SK-N-SH (cell line): ENCODE data around the gene FHDC1.

Experiments
- EP300 ChIP-seq, 2 experiments: IDR thresholded peaks; 2 replicates each; pipeline versions ENCODE4 v1.4.0 to v1.6.1; 2012; ENCODE audit warnings: borderline replicate concordance in 1 of 2, low read depth in 1 of 2, low read length in 1 of 2
- FOXM1 ChIP-seq: IDR thresholded peaks from 2 replicates; pipeline ENCODE4 v1.4.0; 2012; ENCODE audit warnings: low read depth, mild to moderate bottlenecking
- GATA2 ChIP-seq: sonication (generic); formaldehyde crosslinking; IDR thresholded peaks from 2 replicates; pipeline ENCODE4 v1.5.0; 2020; ENCODE audit warnings: mild to moderate bottlenecking, missing genetic modification reagents
- MXI1 ChIP-seq: IDR thresholded peaks from 2 replicates; pipeline ENCODE4 v1.6.1; 2012; ENCODE audit warnings: mild to moderate bottlenecking, low read depth, low read length, improper control_type of control experiment
- POLR2AphosphoS5 ChIP-seq: IDR thresholded peaks from 2 replicates; pipeline ENCODE4 v1.6.1; 2012; ENCODE audit warnings: low read depth, low read length
- RAD21 ChIP-seq: IDR thresholded peaks from 2 replicates; pipeline ENCODE4 v1.6.1; 2012; ENCODE audit warnings: mild to moderate bottlenecking, low read length
- RCOR1 ChIP-seq: fragments of 150-350 bp; IDR thresholded peaks from 2 replicates; pipeline ENCODE4 v1.6.1; 2017; ENCODE audit warnings: antibody characterized with exemption, low read length
- SMC3 ChIP-seq: IDR thresholded peaks from 2 replicates; pipeline ENCODE4 v1.6.1; 2012; ENCODE audit warnings: low read depth, low read length, improper control_type of control experiment
- TF ChIP-seq, protein P1 (sequence below): fragments of 200-600 bp; sonication (generic); IDR thresholded peaks from 2 replicates; pipeline ENCODE4 v1.6.1; 2017; ENCODE audit warnings: antibody characterized with exemption, mild to moderate bottlenecking, moderate library complexity
- TF ChIP-seq, protein P2 (sequence below): IDR thresholded peaks from 2 replicates; pipeline ENCODE4 v1.4.0; 2012; ENCODE audit warnings: low read depth
- TF ChIP-seq, protein P3 (sequence below): IDR thresholded peaks from 2 replicates; pipeline ENCODE4 v1.6.1; 2012; ENCODE audit warnings: mild to moderate bottlenecking, low read depth, low read length, moderate library complexity
- TF ChIP-seq, protein P4 (sequence below): fragments of 150-350 bp; IDR thresholded peaks from 2 replicates; pipeline ENCODE4 v1.6.1; 2017; ENCODE audit warnings: antibody characterized with exemption, low read length, low read depth, borderline replicate concordance

- TF ChIP-seq, protein P1, sequence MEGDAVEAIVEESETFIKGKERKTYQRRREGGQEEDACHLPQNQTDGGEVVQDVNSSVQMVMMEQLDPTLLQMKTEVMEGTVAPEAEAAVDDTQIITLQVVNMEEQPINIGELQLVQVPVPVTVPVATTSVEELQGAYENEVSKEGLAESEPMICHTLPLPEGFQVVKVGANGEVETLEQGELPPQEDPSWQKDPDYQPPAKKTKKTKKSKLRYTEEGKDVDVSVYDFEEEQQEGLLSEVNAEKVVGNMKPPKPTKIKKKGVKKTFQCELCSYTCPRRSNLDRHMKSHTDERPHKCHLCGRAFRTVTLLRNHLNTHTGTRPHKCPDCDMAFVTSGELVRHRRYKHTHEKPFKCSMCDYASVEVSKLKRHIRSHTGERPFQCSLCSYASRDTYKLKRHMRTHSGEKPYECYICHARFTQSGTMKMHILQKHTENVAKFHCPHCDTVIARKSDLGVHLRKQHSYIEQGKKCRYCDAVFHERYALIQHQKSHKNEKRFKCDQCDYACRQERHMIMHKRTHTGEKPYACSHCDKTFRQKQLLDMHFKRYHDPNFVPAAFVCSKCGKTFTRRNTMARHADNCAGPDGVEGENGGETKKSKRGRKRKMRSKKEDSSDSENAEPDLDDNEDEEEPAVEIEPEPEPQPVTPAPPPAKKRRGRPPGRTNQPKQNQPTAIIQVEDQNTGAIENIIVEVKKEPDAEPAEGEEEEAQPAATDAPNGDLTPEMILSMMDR = no peak
- no peak for TF ChIP-seq EP300 (IDR thresholded peaks at IDR 0.05; ENCODE audit: borderline replicate concordance in 1 of 2, low read depth in 1 of 2, low read length in 1 of 2)
- TF ChIP-seq, protein P2, sequence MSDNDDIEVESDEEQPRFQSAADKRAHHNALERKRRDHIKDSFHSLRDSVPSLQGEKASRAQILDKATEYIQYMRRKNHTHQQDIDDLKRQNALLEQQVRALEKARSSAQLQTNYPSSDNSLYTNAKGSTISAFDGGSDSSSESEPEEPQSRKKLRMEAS = no peak
- TF ChIP-seq, protein P3, sequence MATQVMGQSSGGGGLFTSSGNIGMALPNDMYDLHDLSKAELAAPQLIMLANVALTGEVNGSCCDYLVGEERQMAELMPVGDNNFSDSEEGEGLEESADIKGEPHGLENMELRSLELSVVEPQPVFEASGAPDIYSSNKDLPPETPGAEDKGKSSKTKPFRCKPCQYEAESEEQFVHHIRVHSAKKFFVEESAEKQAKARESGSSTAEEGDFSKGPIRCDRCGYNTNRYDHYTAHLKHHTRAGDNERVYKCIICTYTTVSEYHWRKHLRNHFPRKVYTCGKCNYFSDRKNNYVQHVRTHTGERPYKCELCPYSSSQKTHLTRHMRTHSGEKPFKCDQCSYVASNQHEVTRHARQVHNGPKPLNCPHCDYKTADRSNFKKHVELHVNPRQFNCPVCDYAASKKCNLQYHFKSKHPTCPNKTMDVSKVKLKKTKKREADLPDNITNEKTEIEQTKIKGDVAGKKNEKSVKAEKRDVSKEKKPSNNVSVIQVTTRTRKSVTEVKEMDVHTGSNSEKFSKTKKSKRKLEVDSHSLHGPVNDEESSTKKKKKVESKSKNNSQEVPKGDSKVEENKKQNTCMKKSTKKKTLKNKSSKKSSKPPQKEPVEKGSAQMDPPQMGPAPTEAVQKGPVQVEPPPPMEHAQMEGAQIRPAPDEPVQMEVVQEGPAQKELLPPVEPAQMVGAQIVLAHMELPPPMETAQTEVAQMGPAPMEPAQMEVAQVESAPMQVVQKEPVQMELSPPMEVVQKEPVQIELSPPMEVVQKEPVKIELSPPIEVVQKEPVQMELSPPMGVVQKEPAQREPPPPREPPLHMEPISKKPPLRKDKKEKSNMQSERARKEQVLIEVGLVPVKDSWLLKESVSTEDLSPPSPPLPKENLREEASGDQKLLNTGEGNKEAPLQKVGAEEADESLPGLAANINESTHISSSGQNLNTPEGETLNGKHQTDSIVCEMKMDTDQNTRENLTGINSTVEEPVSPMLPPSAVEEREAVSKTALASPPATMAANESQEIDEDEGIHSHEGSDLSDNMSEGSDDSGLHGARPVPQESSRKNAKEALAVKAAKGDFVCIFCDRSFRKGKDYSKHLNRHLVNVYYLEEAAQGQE = no peak
- no peak for TF ChIP-seq POLR2AphosphoS5
- TF ChIP-seq GATA2 = no peak
- no peak for TF ChIP-seq RCOR1
- TF ChIP-seq SMC3 = no peak
- no peak for TF ChIP-seq RAD21
- no peak for TF ChIP-seq FOXM1
- TF ChIP-seq, protein P4, sequence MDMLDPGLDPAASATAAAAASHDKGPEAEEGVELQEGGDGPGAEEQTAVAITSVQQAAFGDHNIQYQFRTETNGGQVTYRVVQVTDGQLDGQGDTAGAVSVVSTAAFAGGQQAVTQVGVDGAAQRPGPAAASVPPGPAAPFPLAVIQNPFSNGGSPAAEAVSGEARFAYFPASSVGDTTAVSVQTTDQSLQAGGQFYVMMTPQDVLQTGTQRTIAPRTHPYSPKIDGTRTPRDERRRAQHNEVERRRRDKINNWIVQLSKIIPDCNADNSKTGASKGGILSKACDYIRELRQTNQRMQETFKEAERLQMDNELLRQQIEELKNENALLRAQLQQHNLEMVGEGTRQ = no peak
- TF ChIP-seq MXI1 = no peak
Measured at GRCh38 chr4:152988721-152989553, 52.8 kb downstream of the FHDC1 start.
